Ecto neural progenitor cell (in vitro differentiated cells): Measurements from ENCODE around the gene SLK.

Source experiments
- DNase-seq: peaks from one replicate; pipeline ENCODE4 v3.0.0-alpha.2; 2018; ENCODE audit warnings: low spot score

The SLK gene

DNA sequence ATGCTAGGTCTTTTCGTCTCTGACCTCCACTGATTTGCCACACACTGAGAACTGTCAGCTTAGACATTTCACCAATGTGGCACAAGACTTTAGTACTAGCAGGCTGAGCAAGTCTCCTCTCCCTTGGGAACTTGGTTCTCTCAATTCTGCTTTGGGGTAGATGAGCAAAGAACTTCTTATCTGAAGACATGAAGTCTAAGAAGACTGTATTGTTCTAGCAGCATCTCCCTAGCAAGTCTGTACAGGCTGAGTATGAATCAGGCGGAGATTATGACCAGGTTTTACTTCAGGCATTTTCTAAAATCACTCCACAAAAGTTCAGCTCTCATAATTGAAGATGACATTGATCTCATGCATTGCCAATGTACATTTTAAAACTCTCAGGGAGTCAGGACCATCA is 25.1 kb upstream of the SLK start:
- no peak for DNase-seq

DNA sequence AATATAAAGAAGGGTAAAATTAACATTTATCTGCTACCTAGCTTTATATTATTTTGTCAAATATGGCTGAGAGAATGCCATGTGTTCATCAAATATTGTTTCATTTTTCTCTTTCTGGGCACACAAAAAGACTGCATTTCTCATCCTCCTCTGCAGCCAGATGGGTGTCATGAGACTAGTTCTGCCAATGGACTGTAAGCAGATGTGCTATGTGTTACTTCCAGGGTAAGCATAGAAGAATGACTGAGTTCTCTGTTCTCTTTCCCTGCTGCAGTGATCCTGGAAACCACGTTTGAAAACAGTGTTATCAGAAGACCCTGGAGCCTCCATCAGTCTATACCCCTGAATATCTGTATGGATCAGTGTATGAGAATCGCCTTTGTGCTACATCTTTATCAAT is 24.1 kb upstream of the SLK start:
- DNase-seq: no peak

DNA sequence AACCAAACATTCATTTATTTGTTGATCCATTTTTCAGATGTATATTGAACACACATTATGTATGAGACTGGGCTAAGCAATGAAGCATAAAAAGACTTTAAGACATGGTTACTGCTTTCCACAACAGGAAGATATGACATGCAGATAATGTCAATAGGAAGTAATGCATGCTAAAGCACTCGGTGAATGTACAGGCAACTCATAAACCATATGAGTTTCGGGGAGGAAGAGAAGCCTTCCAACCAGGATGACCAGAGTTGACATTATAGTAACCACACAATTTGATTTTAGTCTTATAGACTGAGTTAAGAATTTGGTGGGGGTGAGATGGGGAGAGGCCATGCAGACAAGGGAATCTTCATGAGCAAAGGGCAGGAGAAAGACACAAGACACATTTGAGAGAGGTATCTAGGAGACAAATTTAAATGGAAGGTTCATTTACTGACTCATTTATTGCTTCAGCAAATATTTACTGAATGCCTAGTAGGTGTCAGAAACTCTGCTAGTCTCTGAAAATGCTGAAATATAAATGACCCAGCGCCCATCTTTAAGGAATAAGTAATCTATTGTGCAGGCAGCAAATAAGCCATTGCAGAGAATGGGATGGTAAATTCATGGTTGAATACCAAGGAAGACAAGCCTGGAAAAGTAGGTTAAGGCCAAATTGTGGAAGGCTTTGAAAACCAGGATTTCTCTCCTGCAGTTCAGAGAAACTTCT is 19.0 kb upstream of the SLK start:
- DNase-seq: no peak

- no peak for DNase-seq
These were observed 17.2 kb upstream of the SLK start for GRCh38 chr10:103949728-103950127.

DNA sequence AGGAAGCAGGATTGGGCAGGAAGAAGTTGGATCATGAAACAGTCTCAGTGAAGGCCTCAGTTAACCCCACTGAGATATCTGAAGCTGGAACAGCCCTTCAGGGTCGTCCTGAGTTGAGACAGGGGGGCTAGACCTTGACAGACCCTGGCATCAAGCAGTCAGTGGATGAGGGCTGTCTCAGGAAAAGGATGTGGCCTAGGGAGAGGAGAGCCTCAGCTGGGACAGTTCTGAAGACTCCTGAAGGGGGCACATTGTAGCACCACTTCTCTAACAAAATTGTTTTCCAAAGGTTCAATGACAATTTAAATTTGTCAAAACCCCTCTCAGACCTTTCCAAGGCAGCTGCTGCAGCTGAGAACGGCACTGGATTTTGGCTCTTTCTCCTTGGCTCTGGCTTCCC is 15.8 kb upstream of the SLK start:
- no peak for DNase-seq

- no peak for DNase-seq
These were observed 15.0 kb upstream of the SLK start for GRCh38 chr10:103951942-103952341.

- no peak for DNase-seq
These were observed 12.4 kb upstream of the SLK start for GRCh38 chr10:103954543-103954942.

DNA sequence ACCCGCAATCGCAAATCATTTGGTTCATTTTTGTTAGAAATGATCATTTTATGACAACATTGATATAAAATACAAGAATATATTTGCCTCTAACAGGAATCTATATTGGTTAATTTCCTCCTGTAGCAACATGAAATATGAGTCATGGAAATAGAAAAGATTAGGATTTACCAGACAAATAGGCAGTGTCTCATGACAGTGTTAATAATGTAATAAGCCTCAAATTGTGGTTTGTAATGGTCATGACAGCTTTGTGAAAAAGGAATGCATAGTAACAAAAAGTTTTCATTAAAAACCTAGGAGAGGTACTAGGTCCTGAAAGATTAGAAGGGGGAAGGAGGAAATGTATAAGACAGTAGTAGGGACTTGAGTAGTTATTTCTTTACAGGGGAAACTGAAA is 7.9 kb upstream of the SLK start:
- no peak for DNase-seq

DNA sequence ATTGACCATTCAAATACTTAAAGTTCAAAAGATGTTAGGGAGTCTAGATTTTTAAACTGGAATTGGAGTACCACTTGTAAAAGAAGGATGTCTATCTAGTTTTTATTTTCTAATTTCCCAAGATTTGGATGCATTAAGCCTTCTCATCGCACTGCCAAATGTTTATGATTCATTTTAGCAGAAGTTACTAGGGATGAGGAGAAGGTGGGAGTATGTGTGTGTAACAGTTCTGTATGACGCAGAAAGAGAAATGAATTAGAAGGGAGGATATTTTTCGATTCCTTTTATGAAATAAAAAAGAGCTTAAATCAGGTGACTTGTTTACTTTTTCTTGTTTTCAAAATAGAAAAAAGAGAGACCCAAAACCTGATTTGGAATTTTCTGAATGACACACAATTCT is 6.8 kb upstream of the SLK start:
- no peak for DNase-seq

DNA sequence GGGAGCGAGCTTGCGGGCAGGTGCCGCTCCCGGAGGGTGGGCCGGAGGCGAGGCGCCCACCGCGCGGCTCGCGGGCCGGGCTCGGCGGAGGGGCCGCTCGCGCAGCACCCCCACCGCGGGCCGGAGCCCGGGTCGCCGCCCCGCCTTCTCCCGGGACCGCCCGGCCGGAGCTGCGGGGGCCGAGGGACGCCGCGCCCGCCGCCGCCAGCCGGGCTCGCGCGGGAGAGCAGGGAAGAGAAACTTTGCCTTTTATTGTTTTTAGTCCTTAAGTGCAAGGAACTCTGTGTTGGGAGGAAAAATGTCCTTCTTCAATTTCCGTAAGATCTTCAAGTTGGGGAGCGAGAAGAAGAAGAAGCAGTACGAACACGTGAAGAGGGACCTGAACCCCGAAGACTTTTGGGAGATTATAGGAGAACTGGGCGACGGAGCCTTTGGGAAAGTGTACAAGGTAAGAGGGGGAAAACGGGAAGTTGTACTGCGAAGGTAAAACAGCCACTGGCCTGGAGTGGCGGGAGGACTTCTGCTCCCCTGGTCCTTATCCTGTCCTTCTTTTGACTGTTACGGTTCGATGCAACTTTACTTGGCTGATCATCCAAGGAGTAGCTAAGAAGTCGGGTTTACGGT is 620 bp downstream of the SLK start:
- peak; percentile 51 for DNase-seq

GRCh38 chr10:103968441-103969391 is 1.8 kb downstream of the SLK start:
- DNase-seq: no peak

- no peak for DNase-seq
These were observed 2.5 kb downstream of the SLK start for GRCh38 chr10:103969436-103969835.

- no peak for DNase-seq
These were observed 3.1 kb downstream of the SLK start for GRCh38 chr10:103969857-103970627.

- DNase-seq: no peak
These were observed 8.2 kb downstream of the SLK start for GRCh38 chr10:103975169-103975568.

GRCh38 chr10:103977204-103977603 is 10.3 kb downstream of the SLK start:
- no peak for DNase-seq

DNA sequence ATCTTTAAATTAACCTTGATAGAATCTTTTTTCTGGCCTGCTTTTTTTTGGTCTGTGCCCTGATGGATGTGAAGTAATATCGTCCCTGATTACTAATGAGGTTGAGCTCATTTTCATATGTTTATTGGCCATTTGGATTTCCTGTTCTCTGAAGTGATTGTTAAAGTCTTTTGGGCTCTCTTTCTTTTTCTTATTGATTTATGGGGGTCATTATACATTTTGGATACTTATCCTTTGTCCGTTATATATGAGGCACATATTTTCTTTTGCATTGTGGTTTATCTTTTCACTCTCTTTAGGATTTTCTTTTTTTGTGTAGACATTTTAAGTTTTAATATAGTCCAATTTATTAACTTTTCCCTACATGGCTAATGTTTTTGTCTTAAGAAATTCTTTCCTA is 12.6 kb downstream of the SLK start:
- no peak for DNase-seq

DNA sequence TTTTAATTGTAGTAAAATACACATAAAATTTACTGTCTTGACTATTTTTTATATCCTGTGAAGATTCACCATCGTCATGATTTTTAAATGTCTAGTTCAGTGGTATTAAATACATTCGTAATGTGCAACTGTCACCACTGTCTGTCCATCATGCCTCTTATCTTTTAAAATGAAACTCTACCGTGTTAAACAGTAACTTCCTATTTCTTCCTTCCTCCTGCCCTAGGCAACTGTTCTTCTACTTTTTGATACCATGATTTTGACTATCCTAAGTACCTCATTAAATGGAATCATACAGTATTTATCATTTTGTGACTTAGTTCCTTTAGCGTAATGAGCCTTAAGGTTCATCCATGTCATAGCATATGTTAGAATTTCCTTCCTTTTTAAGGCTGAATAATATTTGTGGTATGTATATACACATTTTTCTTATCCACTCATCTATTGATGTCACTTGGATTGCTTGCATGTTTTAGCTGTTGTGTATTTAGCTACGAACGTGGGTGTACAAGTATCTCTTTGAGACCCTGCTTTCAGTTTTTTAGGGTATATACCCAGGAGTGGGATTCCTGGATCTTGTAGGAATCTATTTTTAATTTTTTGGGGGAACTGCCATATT is 13.5 kb downstream of the SLK start:
- DNase-seq: no peak

DNA sequence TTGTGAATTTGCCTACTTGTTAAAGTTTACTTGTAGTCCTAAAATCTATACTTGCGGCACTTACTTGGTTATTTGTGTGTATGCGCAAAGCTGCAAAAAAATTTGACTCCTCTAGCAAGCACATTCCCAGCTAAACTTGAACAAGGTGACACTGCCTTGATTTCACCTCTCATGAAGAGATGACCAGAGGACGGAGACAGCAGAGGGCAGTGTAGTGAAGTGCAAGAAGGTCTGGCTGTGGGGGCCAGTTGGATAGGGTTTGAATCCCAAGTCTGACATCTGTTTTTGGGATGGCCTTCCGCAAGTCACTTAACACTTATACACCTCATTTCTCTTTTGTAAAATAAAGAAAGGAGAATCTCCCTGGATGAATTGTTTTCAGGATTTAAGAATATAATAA is 15.7 kb downstream of the SLK start:
- DNase-seq: no peak

DNA sequence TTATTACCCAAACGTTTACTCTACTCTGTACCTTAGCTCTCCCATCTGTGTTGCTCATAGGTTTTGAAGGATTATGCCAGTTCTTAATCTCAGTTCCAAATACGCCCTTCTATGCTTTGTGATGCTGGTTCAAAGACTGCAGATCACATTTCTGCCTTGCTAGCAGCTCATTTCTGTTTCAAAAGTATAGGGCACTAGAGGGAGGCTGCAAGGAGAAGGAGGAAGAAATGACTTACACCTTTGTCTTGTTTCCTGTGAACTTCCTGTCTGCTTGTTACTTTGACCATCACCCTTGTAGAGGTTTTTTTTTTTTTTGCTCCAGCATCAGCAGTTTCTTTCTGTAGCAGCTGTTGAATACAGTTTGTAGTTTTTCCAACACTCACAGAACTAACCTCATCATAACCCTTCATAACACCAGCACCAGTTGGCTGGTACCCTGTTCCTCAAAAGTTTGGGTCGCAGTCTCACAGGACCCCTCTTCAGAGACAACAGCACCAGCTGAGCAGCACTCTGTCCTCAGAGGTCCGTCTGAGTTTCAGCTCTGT is 16.5 kb downstream of the SLK start:
- DNase-seq: no peak

- no peak for DNase-seq
These were observed 18.8 kb downstream of the SLK start for GRCh38 chr10:103985726-103986125.

DNA sequence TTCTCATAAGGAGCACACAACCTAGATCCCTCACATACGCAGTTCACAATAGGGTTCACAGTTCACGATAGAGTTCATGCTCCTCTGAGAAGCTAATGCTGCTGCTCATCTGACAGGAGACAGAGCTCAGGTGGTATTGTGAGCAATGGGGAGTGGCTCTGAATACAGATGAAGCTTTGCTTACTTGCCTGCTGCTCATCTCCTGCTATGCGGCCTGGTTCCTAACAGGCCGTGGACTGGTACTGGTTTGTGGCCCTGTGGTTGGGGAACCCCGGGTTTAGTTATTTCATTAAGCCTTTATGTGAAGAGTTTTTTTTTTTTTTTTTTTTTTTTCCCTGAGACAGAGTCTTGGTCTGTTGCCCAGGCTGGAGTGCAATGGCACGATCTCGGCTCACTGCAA is 19.4 kb downstream of the SLK start:
- no peak for DNase-seq
